ENCODE data around the gene APOLD1.

APOLD1 gene

GRCh38 chr12:12779529-12779928 lies 5.9 kb upstream of the APOLD1 start:
- no peak for TF ChIP-seq SIN3A (IDR thresholded peaks at IDR 0.05; ENCODE audit: borderline replicate concordance, insufficient read depth, low read length)
- TF ChIP-seq REST (IDR thresholded peaks at IDR 0.05; ENCODE audit: insufficient read depth in 1 of 2, low read depth in 2 of 2, low read length in 2 of 2): no peak
- TF ChIP-seq TAF1 (IDR thresholded peaks at IDR 0.05; ENCODE audit: borderline replicate concordance, insufficient read depth, low read length): no peak
- TF ChIP-seq FOXP2 (optimal IDR thresholded peaks at IDR 0.05; ENCODE audit: borderline replicate concordance, extremely low read depth, extremely low read length, insufficient read depth): no peak
- TF ChIP-seq POLR2AphosphoS5 (IDR thresholded peaks at IDR 0.05; ENCODE audit: low read depth, low read length): no peak

GRCh38 chr12:12784116-12784515 lies 1.3 kb upstream of the APOLD1 start:
- TF ChIP-seq POLR2AphosphoS5 (IDR thresholded peaks at IDR 0.05; ENCODE audit: low read depth, low read length): no peak
- no peak for TF ChIP-seq REST (IDR thresholded peaks at IDR 0.05; ENCODE audit: insufficient read depth in 1 of 2, low read depth in 2 of 2, low read length in 2 of 2)
- no peak for TF ChIP-seq SIN3A (IDR thresholded peaks at IDR 0.05; ENCODE audit: borderline replicate concordance, insufficient read depth, low read length)
- no peak for TF ChIP-seq FOXP2 (optimal IDR thresholded peaks at IDR 0.05; ENCODE audit: borderline replicate concordance, extremely low read depth, extremely low read length, insufficient read depth)
- TF ChIP-seq TAF1 (IDR thresholded peaks at IDR 0.05; ENCODE audit: borderline replicate concordance, insufficient read depth, low read length): no peak

- TF ChIP-seq SIN3A (IDR thresholded peaks at IDR 0.05; ENCODE audit: borderline replicate concordance, insufficient read depth, low read length) (no peak), TAF1 (IDR thresholded peaks at IDR 0.05; ENCODE audit: borderline replicate concordance, insufficient read depth, low read length) (no peak), FOXP2 (optimal IDR thresholded peaks at IDR 0.05; ENCODE audit: borderline replicate concordance, extremely low read depth, extremely low read length, insufficient read depth) (no peak), POLR2AphosphoS5 (IDR thresholded peaks at IDR 0.05; ENCODE audit: low read depth, low read length) (no peak), REST (IDR thresholded peaks at IDR 0.05; ENCODE audit: insufficient read depth in 1 of 2, low read depth in 2 of 2, low read length in 2 of 2) (no peak)
Measured at GRCh38 chr12:12786351-12786705, 869 bp downstream of the APOLD1 start.

GRCh38 chr12:12786706-12787601 lies 1.5 kb downstream of the APOLD1 start:
- peak; percentile 55 for TF ChIP-seq FOXP2 (optimal IDR thresholded peaks at IDR 0.05; ENCODE audit: borderline replicate concordance, extremely low read depth, extremely low read length, insufficient read depth)
- peak; percentile 84 for TF ChIP-seq POLR2AphosphoS5 (IDR thresholded peaks at IDR 0.05; ENCODE audit: low read depth, low read length)
- no peak for TF ChIP-seq TAF1 (IDR thresholded peaks at IDR 0.05; ENCODE audit: borderline replicate concordance, insufficient read depth, low read length)
- TF ChIP-seq SIN3A (IDR thresholded peaks at IDR 0.05; ENCODE audit: borderline replicate concordance, insufficient read depth, low read length): no peak
- peak in 1 of 2 experiments; percentile 30; a peak in 1 of 4 replicates for TF ChIP-seq REST (IDR thresholded peaks at IDR 0.05; ENCODE audit: insufficient read depth in 1 of 2, low read depth in 2 of 2, low read length in 2 of 2)
